NT2/D1 (cell line): ENCODE measurements around the gene GPC6.

Experiments
- DNase-seq: peaks from one replicate; pipeline ENCODE4 v3.0.0-alpha.2; 2011; ENCODE audit warnings: low read depth, low spot score
- H3K27me3 ChIP-seq: 2 replicates; pipeline ENCODE4 v1.6.0; 2011; ENCODE audit warnings: mild to moderate bottlenecking; ENCODE audit not compliant: insufficient read length, insufficient read depth
- H3K36me3 ChIP-seq: 2 replicates; pipeline ENCODE4 v1.6.1; 2011; ENCODE audit warnings: mild to moderate bottlenecking, low read length, mixed read lengths; ENCODE audit not compliant: insufficient read depth, insufficient read length
- H3K4me1 ChIP-seq: 2 replicates; pipeline ENCODE4 v1.5.1; 2011; ENCODE audit not compliant: insufficient read depth, insufficient read length
- H3K4me3 ChIP-seq: 2 replicates; pipeline ENCODE4 v1.5.1; 2011; ENCODE audit warnings: low read depth; ENCODE audit not compliant: insufficient read length
- H3K9ac ChIP-seq: 2 replicates; pipeline ENCODE4 v1.6.0; 2011; ENCODE audit warnings: low read depth; ENCODE audit not compliant: insufficient read length
- H3K9me3 ChIP-seq: 2 replicates; pipeline ENCODE4 v1.5.1; 2011; ENCODE audit warnings: mild to moderate bottlenecking, low read length; ENCODE audit not compliant: insufficient read depth
- SUZ12 ChIP-seq: IDR thresholded peaks from 2 replicates; pipeline ENCODE4 v1.6.1; 2011; ENCODE audit not compliant: insufficient read length, insufficient read depth; ENCODE audit errors: extremely low read depth
- YY1 ChIP-seq: IDR thresholded peaks from 2 replicates; pipeline ENCODE4 v1.6.1; 2011; ENCODE audit not compliant: insufficient read length, insufficient read depth
- ZNF274 ChIP-seq: IDR thresholded peaks from 2 replicates; pipeline ENCODE4 v1.6.1; 2011; ENCODE audit warnings: mild to moderate bottlenecking, low read depth, low read length

GPC6 gene

GRCh38 chr13:93926425-93926824 is 699.8 kb downstream of the GPC6 start:
- no peaks in the 10 kb centered on the region for H3K4me1 ChIP-seq
- no peak for DNase-seq
- H3K36me3 ChIP-seq: no peaks in the 10 kb centered on the region
- TF ChIP-seq YY1 (no peak), SUZ12 (no peak), ZNF274 (no peak)
- no peak overlapping the region for H3K4me3 ChIP-seq
- H3K27me3 ChIP-seq: no peaks in the 10 kb centered on the region
- no peaks in the 10 kb centered on the region for H3K9me3 ChIP-seq
- H3K9ac ChIP-seq: no peak overlapping the region

- Histone ChIP-seq H3K36me3 (no peaks in the 10 kb centered on the region), H3K4me3 (no peak overlapping the region), H3K27me3 (no peaks in the 10 kb centered on the region), H3K9me3 (no peaks in the 10 kb centered on the region), H3K9ac (no peak overlapping the region), H3K4me1 (no peaks in the 10 kb centered on the region)
- TF ChIP-seq ZNF274 (no peak), SUZ12 (no peak), YY1 (no peak)
- no peak for DNase-seq
These were observed 700.8 kb downstream of the GPC6 start for GRCh38 chr13:93927431-93927830.

GRCh38 chr13:93932901-93933300 is 706.3 kb downstream of the GPC6 start:
- TF ChIP-seq ZNF274 (no peak), YY1 (no peak), SUZ12 (no peak)
- Histone ChIP-seq H3K27me3 (no peaks in the 10 kb centered on the region), H3K4me3 (no peak overlapping the region), H3K36me3 (no peaks in the 10 kb centered on the region), H3K4me1 (no peaks in the 10 kb centered on the region), H3K9ac (no peak overlapping the region), H3K9me3 (no peaks in the 10 kb centered on the region)
- no peak for DNase-seq

GRCh38 chr13:93936901-93937300 is 710.3 kb downstream of the GPC6 start:
- H3K36me3 ChIP-seq: no peaks in the 10 kb centered on the region
- no peaks in the 10 kb centered on the region for H3K9me3 ChIP-seq
- no peak for TF ChIP-seq ZNF274
- no peak for TF ChIP-seq SUZ12
- no peak for TF ChIP-seq YY1
- no peak for DNase-seq
- no peaks in the 10 kb centered on the region for H3K27me3 ChIP-seq
- no peak overlapping the region for H3K9ac ChIP-seq
- H3K4me3 ChIP-seq: no peak overlapping the region
- H3K4me1 ChIP-seq: no peaks in the 10 kb centered on the region

- DNase-seq: no peak
- Histone ChIP-seq H3K27me3 (no peaks in the 10 kb centered on the region), H3K9me3 (no peaks in the 10 kb centered on the region), H3K4me3 (no peak overlapping the region), H3K4me1 (no peaks in the 10 kb centered on the region), H3K9ac (no peak overlapping the region), H3K36me3 (no peaks in the 10 kb centered on the region)
- no peak for TF ChIP-seq SUZ12
These were observed 714.8 kb downstream of the GPC6 start for GRCh38 chr13:93941444-93941843.

GRCh38 chr13:93942016-93942415 is 715.4 kb downstream of the GPC6 start:
- Histone ChIP-seq H3K4me3 (no peak overlapping the region), H3K9ac (no peak overlapping the region), H3K4me1 (no peaks in the 10 kb centered on the region), H3K36me3 (no peaks in the 10 kb centered on the region), H3K9me3 (no peaks in the 10 kb centered on the region), H3K27me3 (no peaks in the 10 kb centered on the region)
- TF ChIP-seq SUZ12 (no peak), ZNF274 (no peak), YY1 (no peak)
- no peak for DNase-seq

- Histone ChIP-seq H3K36me3 (no peaks in the 10 kb centered on the region), H3K4me3 (no peak overlapping the region), H3K27me3 (no peaks in the 10 kb centered on the region), H3K9ac (no peak overlapping the region), H3K4me1 (no peaks in the 10 kb centered on the region), H3K9me3 (no peaks in the 10 kb centered on the region)
- DNase-seq: no peak
- no peak for TF ChIP-seq ZNF274
- no peak for TF ChIP-seq YY1
These were observed 719.0 kb downstream of the GPC6 start for GRCh38 chr13:93945621-93946020.

- Histone ChIP-seq H3K4me3 (no peak overlapping the region), H3K36me3 (no peaks in the 10 kb centered on the region), H3K27me3 (no peaks in the 10 kb centered on the region), H3K4me1 (no peaks in the 10 kb centered on the region), H3K9ac (no peak overlapping the region), H3K9me3 (no peaks in the 10 kb centered on the region)
- DNase-seq: no peak
- TF ChIP-seq SUZ12: no peak
- TF ChIP-seq ZNF274: no peak
- no peak for TF ChIP-seq YY1
These were observed 720.4 kb downstream of the GPC6 start for GRCh38 chr13:93946994-93947393.
